HEK293 (cell line): ENCODE measurements around the gene PALD1.

Experiments
- ZNF184 ChIP-seq: fragments of 450-650 bp; IDR thresholded peaks from 2 replicates; pipeline ENCODE4 v1.5.1; 2018; ENCODE audit warnings: missing biosample characterization, mild to moderate bottlenecking, missing genetic modification characterization
- ZNF707 ChIP-seq: fragments of 450-650 bp; formaldehyde crosslinking; IDR thresholded peaks from 2 replicates; pipeline ENCODE4 v1.5.1; 2016; ENCODE audit warnings: missing biosample characterization, missing genetic modification characterization
- TF ChIP-seq, protein P1 (sequence below): fragments of 450-650 bp; formaldehyde crosslinking; IDR thresholded peaks from 2 replicates; pipeline ENCODE4 v1.5.1; 2017; ENCODE audit warnings: missing biosample characterization, mild to moderate bottlenecking, missing genetic modification characterization, moderate library complexity
- TF ChIP-seq, protein P2 (sequence below): fragments of 450-650 bp; formaldehyde crosslinking; IDR thresholded peaks from 2 replicates; pipeline ENCODE4 v1.5.1; 2016; ENCODE audit warnings: missing biosample characterization, missing genetic modification characterization

DNA sequence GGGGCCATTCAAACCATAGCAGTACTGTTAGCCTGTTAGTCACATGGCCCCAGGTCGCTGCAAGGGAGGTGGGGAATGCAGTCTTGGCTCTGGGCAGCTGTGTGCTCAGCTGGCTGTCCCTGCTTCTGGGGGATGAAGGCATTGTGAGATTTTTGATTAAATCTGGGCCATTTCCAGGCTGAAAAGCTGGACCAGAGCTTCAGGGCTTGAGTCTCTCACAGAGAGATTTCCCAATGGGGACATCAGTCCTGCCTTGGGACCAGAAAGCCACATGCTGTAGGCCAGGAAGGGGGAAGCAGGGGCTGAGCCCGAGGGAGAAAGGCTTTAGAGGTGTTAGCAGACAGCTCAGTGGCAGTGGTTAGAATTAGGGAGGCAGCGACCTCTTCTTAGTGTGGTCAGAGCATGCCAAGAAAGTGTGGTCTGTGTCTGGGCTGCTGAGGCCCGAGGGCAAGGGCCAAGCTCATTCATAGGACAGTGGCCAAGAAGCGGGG lies 33.6 kb downstream of the PALD1 start:
- TF ChIP-seq, protein P1, sequence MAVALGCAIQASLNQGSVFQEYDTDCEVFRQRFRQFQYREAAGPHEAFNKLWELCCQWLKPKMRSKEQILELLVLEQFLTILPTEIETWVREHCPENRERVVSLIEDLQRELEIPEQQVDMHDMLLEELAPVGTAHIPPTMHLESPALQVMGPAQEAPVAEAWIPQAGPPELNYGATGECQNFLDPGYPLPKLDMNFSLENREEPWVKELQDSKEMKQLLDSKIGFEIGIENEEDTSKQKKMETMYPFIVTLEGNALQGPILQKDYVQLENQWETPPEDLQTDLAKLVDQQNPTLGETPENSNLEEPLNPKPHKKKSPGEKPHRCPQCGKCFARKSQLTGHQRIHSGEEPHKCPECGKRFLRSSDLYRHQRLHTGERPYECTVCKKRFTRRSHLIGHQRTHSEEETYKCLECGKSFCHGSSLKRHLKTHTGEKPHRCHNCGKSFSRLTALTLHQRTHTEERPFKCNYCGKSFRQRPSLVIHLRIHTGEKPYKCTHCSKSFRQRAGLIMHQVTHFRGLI (tag by site-specific recombination): no peak
- no peak for TF ChIP-seq ZNF707 (tag by site-specific recombination)
- TF ChIP-seq, protein P2, sequence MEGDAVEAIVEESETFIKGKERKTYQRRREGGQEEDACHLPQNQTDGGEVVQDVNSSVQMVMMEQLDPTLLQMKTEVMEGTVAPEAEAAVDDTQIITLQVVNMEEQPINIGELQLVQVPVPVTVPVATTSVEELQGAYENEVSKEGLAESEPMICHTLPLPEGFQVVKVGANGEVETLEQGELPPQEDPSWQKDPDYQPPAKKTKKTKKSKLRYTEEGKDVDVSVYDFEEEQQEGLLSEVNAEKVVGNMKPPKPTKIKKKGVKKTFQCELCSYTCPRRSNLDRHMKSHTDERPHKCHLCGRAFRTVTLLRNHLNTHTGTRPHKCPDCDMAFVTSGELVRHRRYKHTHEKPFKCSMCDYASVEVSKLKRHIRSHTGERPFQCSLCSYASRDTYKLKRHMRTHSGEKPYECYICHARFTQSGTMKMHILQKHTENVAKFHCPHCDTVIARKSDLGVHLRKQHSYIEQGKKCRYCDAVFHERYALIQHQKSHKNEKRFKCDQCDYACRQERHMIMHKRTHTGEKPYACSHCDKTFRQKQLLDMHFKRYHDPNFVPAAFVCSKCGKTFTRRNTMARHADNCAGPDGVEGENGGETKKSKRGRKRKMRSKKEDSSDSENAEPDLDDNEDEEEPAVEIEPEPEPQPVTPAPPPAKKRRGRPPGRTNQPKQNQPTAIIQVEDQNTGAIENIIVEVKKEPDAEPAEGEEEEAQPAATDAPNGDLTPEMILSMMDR: no peak
- TF ChIP-seq ZNF184: no peak
